ENCODE results near the gene NCKAP5.
"Not testable (repeated sequence)": the region's sequence is repeated elsewhere in the genome, so short reads cannot be mapped to it uniquely, and the experiment has no call there.

Gene NCKAP5

DNA sequence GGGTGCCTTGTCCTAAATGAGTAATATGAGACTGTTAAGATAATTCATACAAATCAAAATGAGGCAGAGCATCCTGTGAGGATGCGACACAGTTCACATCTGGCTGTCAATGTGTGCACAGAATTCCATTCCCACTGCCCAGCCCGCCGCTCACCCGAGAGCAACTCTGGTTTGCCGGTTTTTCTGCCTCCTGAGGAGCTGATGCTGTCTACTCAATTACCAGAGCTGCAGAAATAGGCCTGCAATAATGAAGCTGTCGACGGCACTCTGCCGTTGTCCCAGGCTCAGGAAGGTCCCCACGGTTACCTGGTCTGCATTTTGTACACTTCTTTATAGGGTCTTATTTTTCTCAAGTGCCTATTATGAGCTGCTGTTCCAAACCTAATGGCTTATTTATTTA is 842.5 kb downstream of the NCKAP5 start:
- no peak for DNase-seq

DNA sequence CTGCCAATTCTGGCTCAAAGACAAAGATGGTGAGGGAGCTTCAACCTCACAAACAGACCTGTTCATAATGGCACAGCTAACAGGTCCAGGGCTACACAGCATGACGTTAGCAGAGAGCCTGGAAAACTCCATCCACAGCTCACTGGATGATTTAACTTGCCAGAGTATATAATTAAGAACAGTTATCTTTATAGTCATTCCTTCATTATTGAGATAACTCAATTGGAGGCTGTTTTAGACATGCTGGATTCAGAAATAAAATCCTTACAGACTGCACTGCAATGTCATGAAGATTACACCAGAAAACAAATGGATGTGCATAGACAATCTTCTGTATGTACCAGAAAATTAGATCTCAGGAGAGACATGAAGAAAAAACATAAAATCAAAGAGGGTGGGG is 843.1 kb downstream of the NCKAP5 start:
- no peak for DNase-seq

DNA sequence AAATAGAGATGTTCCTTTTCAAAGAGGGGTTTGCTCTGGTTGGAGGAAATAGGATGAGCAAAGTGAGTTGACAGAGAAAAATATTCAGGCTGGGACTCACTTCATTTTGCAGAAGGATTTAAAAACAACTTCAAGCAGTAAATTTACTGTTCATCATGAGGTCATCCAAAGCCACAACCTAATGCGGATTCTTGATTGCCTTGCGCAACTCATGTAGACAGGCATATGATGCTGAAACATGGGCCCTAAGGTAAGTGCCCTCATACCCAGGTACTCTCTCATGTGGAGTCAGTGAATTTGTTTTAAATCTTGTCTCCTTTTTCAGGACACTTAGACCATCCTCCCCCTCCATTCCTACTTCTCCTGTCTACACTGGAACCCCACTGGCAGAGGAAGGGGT is 846.3 kb downstream of the NCKAP5 start:
- no peak for DNase-seq

DNA sequence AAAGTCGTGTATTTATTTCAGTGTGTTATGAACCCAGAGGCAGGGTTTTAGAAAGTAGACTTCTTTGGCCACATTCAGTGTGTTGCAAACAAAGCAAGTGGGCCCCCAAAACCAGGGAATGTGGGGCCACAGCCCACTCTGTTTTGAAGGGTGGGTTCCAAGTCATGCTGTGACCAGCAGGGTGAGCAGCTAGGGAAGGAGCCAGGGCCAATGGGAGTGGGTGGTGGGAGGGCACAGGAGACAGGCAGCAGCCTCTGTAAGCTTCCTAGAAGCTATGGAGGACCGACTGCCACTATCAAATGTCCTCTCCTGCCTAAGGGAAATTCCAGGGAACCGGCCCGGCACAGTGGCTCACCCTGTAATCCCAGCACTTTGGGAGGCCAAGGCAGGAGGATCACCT is 847.9 kb downstream of the NCKAP5 start:
- no peak for DNase-seq

DNA sequence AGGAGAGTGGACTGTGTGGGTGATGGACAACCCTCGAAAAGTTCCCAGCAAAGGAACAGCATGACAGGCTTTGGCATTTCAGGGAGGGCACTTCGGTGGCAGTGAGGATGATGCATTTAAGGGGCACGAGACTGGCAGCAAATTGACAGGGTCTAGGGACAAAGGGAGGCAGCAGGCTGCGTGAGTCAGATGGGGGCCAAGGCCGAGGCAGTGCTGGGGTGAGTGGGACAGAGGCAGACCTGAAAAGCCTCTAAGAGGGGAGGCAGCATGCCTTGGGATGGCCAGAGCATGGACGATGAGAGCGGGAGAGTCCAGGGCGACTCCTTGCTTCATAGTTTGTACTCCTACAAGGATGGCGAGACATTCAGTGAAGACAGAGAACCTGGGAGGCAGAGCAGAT is 848.8 kb downstream of the NCKAP5 start:
- no peak for DNase-seq

DNA sequence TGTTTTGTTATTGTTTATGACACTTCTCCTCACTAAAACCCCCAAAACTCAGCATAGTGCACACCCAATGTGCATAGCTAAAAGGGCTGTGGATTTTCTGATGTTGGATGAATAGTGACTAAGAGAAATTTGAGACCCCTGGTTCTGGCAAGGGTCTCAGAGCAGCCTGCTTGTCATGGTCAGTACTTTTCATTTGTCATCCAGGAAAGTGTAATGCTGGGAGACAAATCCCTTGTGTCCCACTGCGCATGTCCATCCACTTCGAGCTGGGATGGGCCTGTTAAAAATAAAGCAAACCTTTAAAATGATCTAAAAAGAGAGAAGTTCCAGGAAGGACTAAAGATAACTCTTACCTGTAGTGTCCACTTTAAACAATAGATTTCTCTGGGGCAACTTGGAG is 851.3 kb downstream of the NCKAP5 start:
- no peak for DNase-seq

DNA sequence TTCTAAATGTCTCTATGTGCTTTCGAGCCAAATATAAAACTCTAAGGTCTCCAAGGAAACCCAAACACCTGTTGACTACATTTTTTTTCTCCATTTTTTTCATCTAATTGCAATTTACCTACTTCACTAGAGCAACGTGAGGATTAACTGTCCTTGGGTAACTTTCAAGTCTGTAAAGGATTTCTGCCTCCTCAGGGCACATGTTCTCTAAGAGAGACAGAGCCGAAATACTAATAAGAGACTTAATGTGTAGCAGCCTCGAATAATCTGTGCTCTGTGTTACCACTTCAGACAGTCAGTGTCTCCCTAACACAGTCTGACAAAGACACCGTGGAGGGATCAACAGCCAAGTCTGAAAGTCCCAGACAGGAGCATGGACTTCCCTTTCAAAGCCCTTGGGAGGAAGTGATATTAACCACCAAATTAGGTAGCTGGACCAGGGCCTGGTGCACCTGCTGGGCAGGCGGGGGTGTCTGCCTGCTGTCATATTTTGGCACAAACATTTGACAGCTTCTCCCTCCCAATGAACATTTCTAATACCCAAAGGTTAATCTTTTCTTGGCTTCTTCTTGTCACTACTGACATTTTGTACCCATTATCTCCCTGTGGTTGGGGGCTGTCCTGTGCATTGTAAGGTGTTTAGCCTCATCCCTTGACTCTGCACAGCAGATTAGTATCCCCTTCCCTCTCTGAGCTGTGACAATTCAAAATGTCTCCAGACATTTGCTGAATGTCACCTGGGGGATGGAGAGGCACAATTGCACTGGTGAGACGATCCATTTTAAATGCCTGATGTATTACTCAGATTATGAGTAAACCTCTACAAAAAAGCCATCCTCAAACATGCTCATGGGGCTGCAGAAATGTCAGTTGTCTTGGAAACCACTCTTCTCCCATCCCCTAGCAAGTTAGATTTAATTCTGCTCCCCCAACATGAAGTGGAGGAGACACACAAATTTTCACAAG is 852.6 kb downstream of the NCKAP5 start:
- no peak for DNase-seq

DNA sequence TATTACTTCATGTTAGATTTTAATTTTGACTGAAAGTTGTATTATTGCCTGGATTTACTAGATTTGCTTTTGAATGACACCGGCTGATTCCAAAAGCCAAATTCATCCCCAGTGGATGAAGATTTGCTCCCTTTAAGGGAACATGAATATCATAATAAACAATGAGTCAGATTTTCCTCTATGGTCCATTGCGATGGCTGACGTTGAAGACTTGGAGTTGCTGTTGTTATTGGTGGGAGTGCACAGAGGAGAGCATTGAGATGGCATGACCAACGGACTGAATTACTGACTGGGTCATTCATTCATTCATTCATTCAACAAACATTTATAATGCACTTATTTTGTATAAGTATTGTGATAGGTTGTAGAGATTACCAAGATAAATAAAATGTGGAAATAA is 864.9 kb downstream of the NCKAP5 start:
- DNase-seq: no peak

DNA sequence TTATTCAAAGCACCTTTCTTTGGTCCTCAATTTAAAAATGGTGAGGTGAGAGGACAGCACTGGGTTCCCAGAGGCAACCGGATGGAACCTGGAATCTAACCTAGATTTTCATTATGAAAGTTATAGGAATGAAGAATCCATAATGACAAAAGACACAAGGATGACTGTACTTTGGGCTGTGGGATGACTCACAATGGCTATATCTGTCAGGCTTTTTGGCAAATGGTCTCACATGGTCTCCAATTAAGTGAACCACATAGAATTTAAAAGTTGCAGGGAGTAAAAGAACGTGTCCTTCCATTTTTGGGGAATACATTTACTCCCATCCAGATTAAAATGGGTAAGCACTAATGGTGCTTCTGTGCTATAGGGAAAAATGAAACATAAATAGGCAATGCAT is 866.5 kb downstream of the NCKAP5 start:
- no peak for DNase-seq

DNA sequence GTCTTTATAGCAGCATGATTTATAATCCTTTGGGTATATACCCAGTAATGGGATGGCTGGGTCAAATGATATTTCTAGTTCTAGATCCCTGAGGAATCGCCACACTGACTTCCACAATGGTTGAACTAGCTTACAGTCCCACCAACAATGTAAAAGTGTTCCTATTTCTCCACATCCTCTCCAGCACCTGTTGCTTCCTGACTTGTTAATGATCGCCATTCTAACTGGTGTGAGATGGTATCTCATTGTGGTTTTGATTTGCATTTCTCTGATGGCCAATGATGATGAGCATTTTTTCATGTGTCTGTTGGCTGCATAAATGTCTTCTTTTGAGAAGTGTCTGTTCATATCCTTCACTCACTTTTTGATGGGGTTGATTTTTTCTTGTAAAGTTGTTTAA is 868.5 kb downstream of the NCKAP5 start:
- DNase-seq: not testable (repeated sequence)

DNA sequence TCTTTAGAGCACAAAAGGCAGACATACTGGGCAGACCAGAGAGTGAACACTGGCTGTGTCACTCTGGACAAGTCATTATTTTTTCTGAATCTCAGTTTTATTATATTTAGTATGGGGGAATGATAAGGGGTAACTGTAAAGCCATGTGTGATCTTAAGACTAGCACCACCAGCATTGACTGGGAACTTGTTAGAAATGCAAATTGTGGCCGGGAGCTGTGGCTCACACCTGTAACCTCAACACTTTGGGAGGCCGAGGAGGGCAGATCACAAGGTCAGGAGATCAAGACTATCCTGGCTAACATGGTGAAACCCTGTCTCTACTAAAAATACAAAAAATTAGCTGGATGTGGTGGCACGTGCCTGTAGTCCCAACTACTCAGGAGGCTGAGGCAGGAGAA is 869.9 kb downstream of the NCKAP5 start:
- not testable (repeated sequence) for DNase-seq

DNA sequence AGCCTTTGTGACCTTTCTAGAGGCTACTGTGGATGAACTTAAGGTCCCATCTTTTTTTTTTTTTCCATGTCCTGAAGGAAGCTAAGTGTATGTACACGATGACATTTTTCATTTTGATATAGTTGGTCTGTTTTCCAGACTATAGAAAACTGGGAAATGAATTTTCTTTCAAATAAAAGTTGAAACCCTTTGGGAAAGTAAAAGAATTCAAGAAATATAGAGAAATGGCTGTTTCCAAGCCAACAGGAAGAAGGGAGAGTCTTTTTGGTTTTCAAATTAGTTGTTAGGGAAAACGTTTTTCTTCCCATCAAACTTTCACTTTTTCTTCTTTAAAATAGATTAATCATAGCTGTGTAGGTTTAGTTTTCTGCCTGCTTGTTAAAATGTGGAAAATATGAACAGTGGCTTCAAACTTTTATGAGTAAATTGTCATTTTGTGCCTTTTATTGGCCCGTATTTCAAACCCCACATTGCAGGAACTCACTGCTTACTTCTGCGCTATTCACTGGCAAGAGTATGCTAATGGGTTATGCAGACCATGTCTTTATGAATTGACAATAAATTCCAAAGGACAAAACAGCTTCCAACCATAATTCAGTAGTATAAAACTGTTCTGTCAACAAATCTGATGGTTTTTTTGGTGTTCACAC is 870.6 kb downstream of the NCKAP5 start:
- no peak for DNase-seq

DNA sequence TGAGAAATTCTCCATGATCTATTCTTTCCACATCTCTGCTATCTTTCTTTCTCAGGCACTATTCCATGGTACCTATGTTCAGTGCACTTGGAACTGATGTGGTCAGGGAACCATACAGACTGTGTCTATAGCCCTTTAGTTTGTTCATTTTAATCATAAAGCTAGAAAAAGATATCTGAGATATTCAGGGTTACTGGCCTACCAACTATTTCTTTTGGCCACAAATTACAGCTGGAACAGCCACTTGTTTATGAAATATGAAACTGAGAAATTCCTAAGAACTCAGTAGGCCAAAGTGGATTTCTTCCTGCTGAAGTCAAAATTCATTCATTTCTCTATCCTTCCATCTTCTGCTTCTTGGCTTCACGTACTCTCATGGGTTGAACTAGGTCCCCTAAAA is 875.4 kb downstream of the NCKAP5 start:
- DNase-seq: no peak

DNA sequence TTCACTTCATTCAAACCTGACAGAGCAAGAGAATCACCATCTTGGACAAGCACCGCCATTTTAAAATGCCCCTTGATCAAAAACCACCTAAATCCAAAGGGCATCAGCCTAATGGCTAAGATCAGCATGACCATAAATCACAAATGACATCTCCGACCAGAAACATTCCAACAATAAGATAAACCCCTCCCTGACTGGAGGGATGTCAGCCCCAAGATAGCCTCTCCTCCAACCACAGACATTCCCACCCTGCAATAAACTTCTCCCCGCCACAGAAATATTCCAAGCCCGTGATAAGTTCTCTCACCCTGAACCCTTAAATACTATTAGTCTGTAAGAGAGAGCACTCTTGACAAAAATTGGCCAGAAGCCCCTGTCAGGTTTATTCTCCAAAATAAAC is 876.7 kb downstream of the NCKAP5 start:
- DNase-seq: no peak

DNA sequence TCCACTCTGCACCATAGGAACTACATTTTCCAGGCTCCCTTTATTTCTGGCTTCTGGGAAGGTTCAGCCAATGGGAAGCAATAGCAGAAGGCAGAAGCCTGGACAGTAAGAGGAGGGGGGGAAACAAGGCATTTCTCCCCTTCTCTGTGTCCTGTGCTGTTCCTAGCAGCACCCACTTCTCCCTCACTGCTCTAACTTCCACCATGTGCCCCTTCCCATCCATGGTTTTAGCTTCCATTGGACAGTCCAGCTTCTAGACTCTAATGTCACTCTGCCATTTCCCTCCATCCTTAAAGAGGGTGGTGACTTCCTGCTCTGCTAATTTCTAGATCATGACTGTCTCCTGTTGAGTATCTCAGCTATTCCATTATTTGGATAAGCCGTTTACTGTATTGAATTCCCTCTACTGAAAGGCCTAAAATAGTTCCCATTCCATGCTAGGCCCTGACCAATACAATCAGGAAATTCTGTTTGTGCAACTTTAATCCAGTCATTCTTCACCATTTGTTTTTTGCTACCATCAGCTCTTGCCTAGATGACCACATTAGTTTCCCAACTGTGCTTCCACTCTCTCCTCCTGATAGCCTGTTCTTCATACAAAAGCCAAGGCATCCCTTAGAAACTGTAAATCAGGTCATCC is 877.5 kb downstream of the NCKAP5 start:
- no peak for DNase-seq

DNA sequence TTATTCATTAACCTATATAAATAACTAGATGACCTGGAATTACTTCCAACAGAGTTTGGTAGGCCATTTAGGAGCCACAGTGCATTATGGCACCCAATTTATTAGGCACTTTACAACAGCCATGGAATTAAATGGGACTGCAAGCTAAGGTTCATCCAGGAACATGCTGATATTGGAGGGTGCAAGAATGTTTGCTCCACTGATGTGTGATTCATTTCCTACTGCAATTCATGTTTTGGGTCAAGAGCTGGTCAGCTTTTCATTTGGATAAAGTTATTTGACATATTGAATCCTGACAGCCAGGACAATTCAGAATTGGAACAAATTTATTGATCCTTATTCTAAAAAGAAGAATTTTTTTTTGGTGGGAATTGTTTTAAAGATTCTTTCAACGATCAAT is 886.5 kb downstream of the NCKAP5 start:
- no peak for DNase-seq

DNA sequence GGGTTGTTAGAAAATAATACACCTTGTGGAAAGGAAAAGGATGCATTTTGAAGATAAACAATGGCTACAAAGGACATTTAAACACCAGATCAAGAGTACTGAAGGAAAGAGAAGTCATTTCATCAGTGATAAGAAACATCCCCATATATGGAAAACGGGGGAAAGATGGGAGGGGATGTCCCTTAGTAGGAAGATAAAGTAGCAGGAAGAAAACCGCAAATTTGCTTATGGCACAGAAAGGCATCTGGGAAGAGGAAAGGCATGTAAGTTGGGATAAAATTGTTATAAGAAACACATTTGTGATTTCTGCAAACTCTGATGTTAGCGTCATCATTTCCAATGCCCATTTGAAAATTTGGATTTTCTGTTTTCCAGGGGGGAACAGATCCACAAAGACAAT is 887.7 kb downstream of the NCKAP5 start:
- no peak for DNase-seq

DNA sequence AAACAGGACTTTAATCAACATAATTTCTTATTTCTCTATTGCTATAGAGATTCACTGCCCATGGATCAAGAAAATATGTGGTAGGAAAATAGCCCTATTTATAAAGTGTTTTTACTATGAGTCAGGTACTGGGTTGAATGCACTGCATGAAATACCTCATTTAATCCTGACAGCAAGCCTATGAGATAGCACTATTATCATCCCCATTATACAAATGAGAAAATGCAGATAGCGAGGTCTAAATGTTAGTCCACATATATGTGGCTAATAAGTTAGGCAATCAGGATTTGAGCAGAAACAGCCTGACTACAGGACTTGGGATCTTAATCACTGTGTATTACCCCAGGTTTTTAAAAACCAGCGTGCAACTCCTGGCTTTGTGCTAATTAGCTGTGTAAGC is 889.8 kb downstream of the NCKAP5 start:
- DNase-seq: no peak

DNA sequence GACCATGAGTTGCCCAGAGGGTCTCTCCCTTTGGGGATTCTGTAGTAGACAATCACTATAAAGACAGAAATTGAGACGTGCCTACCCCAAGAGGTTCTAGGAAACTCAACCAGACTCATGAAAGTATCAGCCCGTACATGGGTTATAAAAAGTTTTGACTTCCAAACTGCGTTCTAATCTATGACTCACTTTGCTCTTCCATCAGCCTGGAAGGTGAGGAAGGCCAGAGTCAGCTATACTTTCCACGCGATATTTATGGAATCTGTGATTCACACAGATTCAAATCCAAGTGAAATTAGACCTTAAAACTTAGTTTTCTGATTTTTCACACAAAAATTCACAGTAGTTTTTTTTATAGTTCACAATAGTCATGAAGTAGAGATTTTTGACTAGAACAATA is 890.6 kb downstream of the NCKAP5 start:
- DNase-seq: no peak

DNA sequence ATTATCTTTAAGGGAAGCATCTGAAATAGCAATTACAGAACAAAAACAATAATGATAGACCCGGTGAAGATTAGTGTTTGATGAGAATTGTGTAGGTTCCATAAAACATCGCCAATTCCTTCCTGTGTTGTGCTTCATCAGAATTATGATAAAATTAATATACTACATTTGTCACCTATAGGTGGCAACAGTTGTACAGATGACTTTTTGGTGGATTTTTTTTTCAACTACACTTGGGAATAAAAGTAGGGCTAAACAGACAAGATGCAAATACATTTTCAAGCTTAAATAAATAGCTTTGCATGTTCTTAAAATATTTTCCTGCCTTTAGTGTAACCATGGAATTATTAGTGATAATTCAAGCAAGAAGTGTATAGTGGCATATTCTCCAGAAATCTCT is 891.3 kb downstream of the NCKAP5 start:
- peak; percentile 17 for DNase-seq

DNA sequence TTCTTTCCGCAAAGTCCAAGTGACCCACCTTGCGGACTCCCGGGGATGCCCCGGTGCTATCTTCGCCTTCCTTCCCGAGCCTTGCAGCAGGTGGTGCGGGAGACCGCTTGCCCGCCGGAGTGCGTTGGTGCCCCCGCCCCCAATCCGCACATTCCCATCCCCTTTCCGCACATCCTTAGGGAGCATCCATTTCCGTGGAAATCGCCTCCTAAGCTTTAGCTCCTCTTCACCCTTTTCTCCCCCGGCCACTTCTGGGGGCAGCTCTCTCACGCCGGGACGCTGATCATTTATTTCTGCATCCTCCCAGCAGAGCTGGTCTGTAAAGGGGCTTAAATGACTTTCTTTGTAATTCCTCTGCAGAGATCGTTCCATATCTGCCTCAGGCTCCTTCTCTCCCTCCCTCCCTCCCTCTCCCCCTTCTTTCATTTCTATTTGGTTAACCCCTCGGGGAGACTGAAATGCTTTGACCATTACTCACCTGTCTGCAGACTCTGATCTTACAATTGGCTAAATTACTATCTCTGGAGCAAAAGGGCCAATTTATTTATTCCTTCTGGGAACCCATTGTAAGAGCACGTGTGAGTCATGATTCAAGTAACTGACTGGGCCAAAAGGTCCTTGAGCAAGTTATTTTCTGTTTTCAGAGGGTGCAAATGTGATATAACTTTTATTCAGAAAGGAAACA is 897.0 kb downstream of the NCKAP5 start:
- DNase-seq: peak; percentile 40

DNA sequence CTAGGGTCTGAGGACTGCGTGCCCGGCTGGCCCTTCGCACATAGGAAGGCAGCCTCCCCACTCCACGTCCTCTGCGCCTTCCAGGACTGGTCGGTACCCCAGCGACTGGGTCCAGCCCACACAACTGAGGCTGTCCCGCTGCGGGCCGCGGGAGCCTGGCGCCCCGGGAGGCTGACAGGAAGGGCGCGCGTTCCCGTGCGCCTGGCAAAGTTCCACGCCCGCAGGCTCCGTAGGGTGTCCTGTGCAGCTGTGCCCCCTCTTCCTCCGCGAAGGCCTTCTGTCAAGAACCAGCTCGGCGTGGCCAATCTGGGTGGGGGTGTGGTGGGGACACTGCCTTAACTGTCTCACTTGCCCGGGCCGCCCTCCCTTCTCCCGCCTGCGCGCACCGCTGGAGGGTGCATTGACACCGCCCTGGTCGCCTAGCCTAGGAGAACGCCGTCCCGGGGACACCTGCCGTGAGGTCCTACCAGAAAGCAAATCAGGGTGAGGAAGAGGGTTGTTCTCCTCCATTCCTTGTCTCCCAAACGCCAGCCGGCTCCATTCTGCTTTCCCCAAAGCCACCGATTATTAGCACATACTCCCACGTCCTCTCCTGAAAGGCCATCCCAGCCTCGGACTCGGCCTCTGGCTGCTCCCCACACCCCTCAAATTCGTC is 897.6 kb downstream of the NCKAP5 start:
- peak; percentile 49 for DNase-seq
